Measurements from ENCODE around the gene MAJIN.

GRCh38 chr11:64998690-64999431, 27.0 kb upstream of the MAJIN start:
- no peak for TF ChIP-seq EZH2 (IDR thresholded peaks at IDR 0.05; ENCODE audit: insufficient read depth, poor library complexity, severe bottlenecking)
- no peak for TF ChIP-seq EZH2phosphoT487 (IDR thresholded peaks at IDR 0.05; ENCODE audit: insufficient read depth, low read depth)
